VCaP (cell line): ENCODE measurements around the gene SLU7.

ENCODE experiments used
- H3K27ac ChIP-seq: fragments of 450-650 bp; 2 replicates; pipeline ENCODE4 v1.5.1; 2017
- CTCF ChIP-seq: fragments of 450-650 bp; conservative IDR thresholded peaks from 2 replicates; pipeline ENCODE4 v1.5.1; 2017; ENCODE audit warnings: mild to moderate bottlenecking, moderate library complexity

Gene SLU7

GRCh38 chr5:160456480-160457177 is 37.7 kb upstream of the SLU7 start:
- H3K27ac ChIP-seq = no peak overlapping the region
- no peak for TF ChIP-seq CTCF

GRCh38 chr5:160455600-160455999 is 36.7 kb upstream of the SLU7 start:
- no peak overlapping the region for H3K27ac ChIP-seq
- TF ChIP-seq CTCF = no peak

- no peak overlapping the region for H3K27ac ChIP-seq
- TF ChIP-seq CTCF = no peak
These were observed 34.9 kb upstream of the SLU7 start for GRCh38 chr5:160453751-160454150.

GRCh38 chr5:160452795-160453194 is 33.9 kb upstream of the SLU7 start:
- no peak for TF ChIP-seq CTCF

GRCh38 chr5:160452036-160452435 is 33.2 kb upstream of the SLU7 start:
- no peak overlapping the region for H3K27ac ChIP-seq
- no peak for TF ChIP-seq CTCF

More at GRCh38 chr5:160452795-160453194, 33.9 kb upstream of the SLU7 start:
- H3K27ac ChIP-seq = no peak overlapping the region

GRCh38 chr5:160451281-160451680 is 32.4 kb upstream of the SLU7 start:
- no peak overlapping the region for H3K27ac ChIP-seq
- TF ChIP-seq CTCF = no peak

- H3K27ac ChIP-seq = no peak overlapping the region
- no peak for TF ChIP-seq CTCF
These were observed 31.5 kb upstream of the SLU7 start for GRCh38 chr5:160450164-160450932.
